ENCODE data around the gene DNHD1.

GRCh38 chr11:6563121-6563619, 66.1 kb downstream of the DNHD1 start:
- TF ChIP-seq SP1 (IDR thresholded peaks at IDR 0.05) (no peak), FOXK2 (IDR thresholded peaks at IDR 0.05) (no peak), FOXA1 (IDR thresholded peaks at IDR 0.05) (no peak), SUZ12 (IDR thresholded peaks at IDR 0.05) (no peak), CTBP1 (IDR thresholded peaks at IDR 0.05; ENCODE audit: borderline replicate concordance) (no peak), LEF1 (IDR thresholded peaks at IDR 0.05; ENCODE audit: borderline replicate concordance) (no peak), FOXM1 (IDR thresholded peaks at IDR 0.05; ENCODE audit: borderline replicate concordance) (no peak), BHLHE40 (IDR thresholded peaks at IDR 0.05; ENCODE audit: borderline replicate concordance) (no peak), TARDBP (IDR thresholded peaks at IDR 0.05) (no peak), NFRKB (IDR thresholded peaks at IDR 0.05) (no peak), ELF4 (IDR thresholded peaks at IDR 0.05) (no peak), ZNF384 (IDR thresholded peaks at IDR 0.05) (no peak), ARNT (IDR thresholded peaks at IDR 0.05) (no peak)

Measured in HEK293T (cell line).